Right lobe of liver (tissue), 6 donors: ENCODE results near the gene ZFP64. TPM values are rescaled to one million over a fixed set of nuclear protein-coding genes. Genes with fewer than 3 reads are reported as not detected.
A peak's percentile ranks its signal among the peaks of the same experiment; 100 is the strongest.

Experiments
- ATAC-seq, 4 donors: fragments of 200-7000 bp; cut with Tn5 transposase; one replicate each; pipeline ENCODE4 v1.9.1; 2020; ENCODE audit warnings: mild to moderate bottlenecking in 4 of 4, moderate library complexity in 4 of 4
- DNase-seq, 3 donors: peaks; one replicate each; pipeline ENCODE4 v3.0.0-alpha.2; 2020
- H3K27ac ChIP-seq, 3 donors: fragments of 200-600 bp; one replicate each; pipeline ENCODE4 v1.8.0; 2022
- H3K27me3 ChIP-seq, 2 donors: fragments of 200-600 bp; one replicate each; pipeline ENCODE4 v1.8.0; 2022
- H3K36me3 ChIP-seq, 4 donors: fragments of 200-600 bp; sonication (generic) in 1 of 4; one replicate each; pipeline versions ENCODE4 v1.5.1 to v1.8.0; 2017 to 2022; ENCODE audit warnings: control low read depth in 1 of 4
- H3K4me1 ChIP-seq, 4 donors: fragments of 200-600 bp; sonication (generic) in 1 of 4; one replicate each; pipeline versions ENCODE4 v1.5.1 to v1.8.0; 2017 to 2022; ENCODE audit warnings: control low read depth in 1 of 4
- H3K4me3 ChIP-seq, 3 donors: fragments of 200-600 bp; one replicate each; pipeline ENCODE4 v1.8.0; 2022
- H3K9me3 ChIP-seq, 4 donors: fragments of 200-600 bp; sonication (generic) in 1 of 4; one replicate each; pipeline versions ENCODE4 v1.5.1 to v1.8.0; 2017 to 2022; ENCODE audit warnings: control low read depth in 1 of 4
- POLR2A ChIP-seq: fragments of 450-650 bp; IDR thresholded peaks from one replicate; pipeline ENCODE4 v1.6.1; 2017; ENCODE audit warnings: antibody characterized with exemption, mild to moderate bottlenecking
- WGBS: methylation state at CpG from one replicate; pipeline ENCODE4 v1.1.6; 2018; ENCODE audit warnings: low coverage, low lambda C conversion rate; ENCODE audit not compliant: insufficient coverage; ENCODE audit errors: missing lambda C conversion rate; 5-methylcytosine and 5-hydroxymethylcytosine counted together
- intact Hi-C, 2 donors: fragments of 100-400 bp; cut with DNase I; formaldehyde crosslinking; loops; one replicate each; pipeline versions ENCODE4 v1.11.2 to v1.14.1; 2022
- total RNA-seq, 6 experiments: library from RNA; depleted of rRNA in 2 of 6; stranded (reverse); fragments of >200 nt in 2 of 6; fragmentation: NEBNext Ultra II Directional in 3 of 6; extraction: Animal tissue kit (Norgen Biotek cat#: 25700) in 3 of 6; gene quantifications; one replicate each; pipeline versions ENCODE4 v1.1.0 to v1.2.4, GENCODE V29; 2016 to 2023
- TF ChIP-seq, protein P1 (sequence below), 4 donors: fragments of 200-600 bp in 3 of 4; fragments of 450-650 bp in 1 of 4; IDR thresholded peaks; one replicate each; pipeline versions ENCODE4 v1.5.1 to v1.8.0; 2016 to 2022; ENCODE audit warnings: antibody characterized with exemption in 4 of 4, mild to moderate bottlenecking in 2 of 4
- donor health status: DM: no; HTN: yes; CAD: no.
- donor health status: DM: no; HTN: no; CAD: no.
- donor health status: DM: no; HTN: no; CAD: no.
- donor health status: DM: no; HTN: yes; CAD: no.
- donor health status: DM: no; HTN: yes; CAD: no.

The ZFP64 gene
- total RNA-seq, 6 experiments from 2014 or later: 6.0 to 11.6 (median 7.2) TPM

DNA sequence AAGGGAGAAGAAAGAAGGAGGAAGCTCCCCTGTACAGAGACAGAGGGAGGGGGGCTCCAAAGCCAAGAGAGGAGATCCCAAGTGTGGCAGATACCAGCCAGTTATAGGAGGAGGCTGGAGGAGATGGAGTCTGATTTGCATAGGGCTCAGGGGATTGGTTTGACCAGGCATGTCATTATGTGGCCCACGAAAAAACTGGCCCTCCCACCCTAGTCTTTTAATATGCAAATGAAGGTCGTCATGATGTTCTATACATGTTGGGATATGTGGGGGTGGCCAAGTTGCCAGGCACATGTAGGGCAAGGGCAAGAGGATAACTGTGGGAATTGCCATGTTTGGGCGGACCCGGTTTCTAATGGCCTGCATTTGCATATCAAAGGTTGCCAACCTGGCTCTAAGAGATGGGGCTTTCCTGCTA lies 17.6 kb upstream of the ZFP64 start:
- 47% methylated on average over 4 of the region's 4 CpGs for WGBS
- intact Hi-C loops: no loop called here
- Histone ChIP-seq H3K27me3 (no peaks in the 10 kb centered on the region), H3K27ac (no peak overlapping the region), H3K36me3 (no peaks in the 10 kb centered on the region), H3K4me3 (no peak overlapping the region), H3K4me1 (peaks cover 0 to 7% (median 0%) of the 10 kb centered on the region in 4 donors), H3K9me3 (no peaks in the 10 kb centered on the region)
- no peak for TF ChIP-seq POLR2A
- TF ChIP-seq, protein P1, sequence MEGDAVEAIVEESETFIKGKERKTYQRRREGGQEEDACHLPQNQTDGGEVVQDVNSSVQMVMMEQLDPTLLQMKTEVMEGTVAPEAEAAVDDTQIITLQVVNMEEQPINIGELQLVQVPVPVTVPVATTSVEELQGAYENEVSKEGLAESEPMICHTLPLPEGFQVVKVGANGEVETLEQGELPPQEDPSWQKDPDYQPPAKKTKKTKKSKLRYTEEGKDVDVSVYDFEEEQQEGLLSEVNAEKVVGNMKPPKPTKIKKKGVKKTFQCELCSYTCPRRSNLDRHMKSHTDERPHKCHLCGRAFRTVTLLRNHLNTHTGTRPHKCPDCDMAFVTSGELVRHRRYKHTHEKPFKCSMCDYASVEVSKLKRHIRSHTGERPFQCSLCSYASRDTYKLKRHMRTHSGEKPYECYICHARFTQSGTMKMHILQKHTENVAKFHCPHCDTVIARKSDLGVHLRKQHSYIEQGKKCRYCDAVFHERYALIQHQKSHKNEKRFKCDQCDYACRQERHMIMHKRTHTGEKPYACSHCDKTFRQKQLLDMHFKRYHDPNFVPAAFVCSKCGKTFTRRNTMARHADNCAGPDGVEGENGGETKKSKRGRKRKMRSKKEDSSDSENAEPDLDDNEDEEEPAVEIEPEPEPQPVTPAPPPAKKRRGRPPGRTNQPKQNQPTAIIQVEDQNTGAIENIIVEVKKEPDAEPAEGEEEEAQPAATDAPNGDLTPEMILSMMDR (IDR thresholded peaks at IDR 0.05): no peak
- DNase-seq (no peak), ATAC-seq (no peak)

DNA sequence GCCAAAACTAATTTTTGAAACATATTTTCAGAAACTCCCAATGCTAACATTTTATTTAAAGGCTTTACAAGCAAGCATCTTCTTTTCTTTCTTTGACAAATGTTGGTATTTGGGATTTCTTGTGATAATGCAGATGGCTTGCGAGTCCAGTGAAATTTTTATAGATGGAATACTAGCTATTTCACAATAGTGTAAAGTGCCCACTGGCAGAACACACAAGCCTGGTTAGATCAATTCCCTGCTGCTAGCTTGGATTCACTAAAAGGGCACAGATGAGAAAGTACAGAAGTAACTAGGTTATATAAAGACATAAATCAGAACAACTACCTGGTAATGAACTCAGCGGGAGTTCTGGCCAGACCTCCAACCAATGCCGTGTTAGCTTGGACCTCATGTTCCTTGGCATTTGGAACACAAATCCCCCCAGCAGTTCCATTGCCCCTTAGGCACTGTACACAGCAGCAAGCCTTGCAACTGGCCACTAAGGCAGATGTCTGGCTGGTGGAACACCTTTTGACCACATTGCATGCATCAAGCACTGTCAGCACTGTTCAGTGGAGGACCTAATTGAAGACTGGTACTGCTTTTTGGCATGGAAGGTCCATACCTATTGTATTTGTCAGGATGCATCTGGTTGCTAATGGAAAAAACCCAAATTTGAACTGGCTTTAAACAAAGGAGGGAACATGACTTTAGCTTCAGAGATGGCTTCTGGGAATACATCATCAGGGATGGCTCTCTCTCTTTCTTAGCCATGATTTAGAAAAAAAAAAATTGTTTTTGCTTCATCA lies 15.6 kb upstream of the ZFP64 start:
- ATAC-seq (peak; percentile 51 to 81 (median 58)), DNase-seq (no peak)
- Histone ChIP-seq H3K9me3 (no peaks in the 10 kb centered on the region), H3K36me3 (no peaks in the 10 kb centered on the region), H3K4me1 (peaks cover 0 to 7% (median 0%) of the 10 kb centered on the region in 4 donors), H3K27me3 (no peaks in the 10 kb centered on the region), H3K4me3 (no peak overlapping the region), H3K27ac (no peak overlapping the region)
- intact Hi-C loops: no loop called here
- WGBS: 27% methylated on average over 3 of the region's 3 CpGs
- TF ChIP-seq POLR2A: no peak
- TF ChIP-seq, protein P1 (IDR thresholded peaks at IDR 0.05): no peak

DNA sequence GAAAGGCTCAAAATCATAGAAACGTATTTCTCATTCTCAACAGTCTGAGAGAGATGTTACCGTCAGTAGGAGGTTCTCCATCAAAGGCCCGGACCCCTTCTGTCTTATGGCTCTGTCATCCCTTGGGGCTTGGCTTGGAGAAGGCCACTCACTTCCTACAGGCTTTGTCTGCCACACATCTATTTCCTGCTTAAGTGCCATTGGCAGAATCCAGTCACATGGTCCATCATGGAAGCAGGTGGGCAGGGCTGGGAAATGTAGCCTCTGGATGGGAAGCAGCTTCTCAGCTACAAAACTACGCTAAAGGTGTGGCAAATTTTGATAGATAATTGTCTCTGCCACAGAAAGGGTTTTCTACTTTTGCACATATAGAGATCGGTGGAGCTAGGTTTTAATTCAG lies 12.6 kb upstream of the ZFP64 start:
- DNase-seq (no peak), ATAC-seq (no peak)
- H3K27ac ChIP-seq: no peak overlapping the region
- peaks cover 0 to 7% (median 0%) of the 10 kb centered on the region in 4 donors for H3K4me1 ChIP-seq
- no peak overlapping the region for H3K4me3 ChIP-seq
- 86% methylated on average over 4 of the region's 5 CpGs for WGBS
- H3K9me3 ChIP-seq: no peaks in the 10 kb centered on the region
- no peaks in the 10 kb centered on the region for H3K36me3 ChIP-seq
- no peaks in the 10 kb centered on the region for H3K27me3 ChIP-seq
- TF ChIP-seq POLR2A: no peak
- intact Hi-C loops: no loop called here

DNA sequence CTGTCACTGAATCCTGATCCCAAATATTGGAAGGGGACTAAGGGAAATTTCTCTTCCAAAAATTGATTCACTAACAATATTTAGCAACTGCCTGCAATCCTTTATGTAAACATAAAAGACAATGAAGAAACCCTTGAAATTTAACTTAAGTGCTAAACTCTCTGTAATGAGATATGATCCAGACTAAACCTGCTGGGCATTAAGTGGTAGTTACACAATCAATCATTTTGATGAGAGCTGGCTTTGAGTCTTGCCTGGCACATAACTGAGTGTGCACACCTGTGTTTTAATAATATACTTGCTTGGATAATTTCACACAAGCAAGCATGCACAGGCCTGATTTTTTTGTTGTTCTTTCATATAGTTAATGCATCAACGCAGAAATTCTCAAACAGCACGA lies 9.8 kb upstream of the ZFP64 start:
- 92% methylated on average over 2 of the region's 2 CpGs for WGBS

DNA sequence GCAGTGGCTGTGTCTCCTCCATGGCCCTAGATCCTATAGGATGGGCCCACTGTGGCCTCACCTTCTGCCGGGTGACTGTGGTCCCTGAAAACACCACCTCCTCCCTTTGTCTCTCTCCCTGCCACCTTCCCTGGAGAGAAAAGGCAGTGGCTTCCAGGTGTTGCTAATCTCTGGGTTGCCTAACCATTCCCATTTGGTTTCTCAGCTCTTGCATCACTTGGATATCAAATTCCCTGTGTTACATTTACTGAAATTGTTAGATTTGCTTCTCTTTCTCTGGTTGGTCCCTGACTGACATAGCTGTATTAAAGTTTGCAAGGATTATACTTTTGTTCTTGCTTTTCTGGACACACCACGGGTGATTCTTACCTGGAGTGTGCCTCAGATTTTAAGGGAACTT lies 9.3 kb upstream of the ZFP64 start:
- ATAC-seq (no peak), DNase-seq (no peak)
- H3K36me3 ChIP-seq: no peaks in the 10 kb centered on the region
- TF ChIP-seq, protein P1 (IDR thresholded peaks at IDR 0.05): no peak
- no peak for TF ChIP-seq POLR2A
- 61% methylated on average over 2 of the region's 2 CpGs for WGBS
- no peak overlapping the region for H3K4me3 ChIP-seq
- H3K27me3 ChIP-seq: no peaks in the 10 kb centered on the region
- no peaks in the 10 kb centered on the region for H3K4me1 ChIP-seq
- intact Hi-C loops: no loop called here
- no peak overlapping the region for H3K27ac ChIP-seq
- H3K9me3 ChIP-seq: no peaks in the 10 kb centered on the region

More for the DNA sequence above, 9.8 kb upstream of the ZFP64 start:
- Histone ChIP-seq H3K27me3 (no peaks in the 10 kb centered on the region), H3K27ac (no peak overlapping the region), H3K9me3 (no peaks in the 10 kb centered on the region), H3K4me1 (no peaks in the 10 kb centered on the region), H3K4me3 (no peak overlapping the region), H3K36me3 (no peaks in the 10 kb centered on the region)
- ATAC-seq: no peak
- TF ChIP-seq, protein P1 (IDR thresholded peaks at IDR 0.05): no peak
- no peak for TF ChIP-seq POLR2A
- DNase-seq: no peak
- intact Hi-C loops: no loop called here
